Omental fat pad (tissue), 4 donors: ENCODE measurements around the gene KANSL3. TPM values are rescaled to one million over a fixed set of nuclear protein-coding genes. Genes with fewer than 3 reads are reported as not detected.
"Not testable (repeated sequence)": the region's sequence is repeated elsewhere in the genome, so short reads cannot be mapped to it uniquely, and the experiment has no call there.

Source experiments
- ATAC-seq: fragments of 150-250 bp; one replicate; pipeline ENCODE4 v1.9.1; 2016; ENCODE audit warnings: mild to moderate bottlenecking, moderate library complexity; ENCODE audit not compliant: low FRiP score
- DNase-seq: peaks from one replicate; pipeline ENCODE4 v3.0.0-alpha.2; 2019; ENCODE audit warnings: low spot score
- total RNA-seq, 4 donors: library from RNA; depleted of rRNA; stranded (reverse); fragments of >200 nt; gene quantifications; one replicate each; pipeline ENCODE4 v1.1.0, GENCODE V29; 2016
- TF ChIP-seq, protein P1 (sequence below), 3 donors: fragments of 450-650 bp; IDR thresholded peaks; one replicate each; pipeline ENCODE4 v1.5.1; 2016 to 2017; ENCODE audit warnings: antibody characterized with exemption in 3 of 3, mild to moderate bottlenecking in 3 of 3, moderate library complexity in 2 of 3

The KANSL3 gene
- total RNA-seq, 4 donors from 2014 or later: 35.7 to 48.4 (median 39.0) TPM

DNA sequence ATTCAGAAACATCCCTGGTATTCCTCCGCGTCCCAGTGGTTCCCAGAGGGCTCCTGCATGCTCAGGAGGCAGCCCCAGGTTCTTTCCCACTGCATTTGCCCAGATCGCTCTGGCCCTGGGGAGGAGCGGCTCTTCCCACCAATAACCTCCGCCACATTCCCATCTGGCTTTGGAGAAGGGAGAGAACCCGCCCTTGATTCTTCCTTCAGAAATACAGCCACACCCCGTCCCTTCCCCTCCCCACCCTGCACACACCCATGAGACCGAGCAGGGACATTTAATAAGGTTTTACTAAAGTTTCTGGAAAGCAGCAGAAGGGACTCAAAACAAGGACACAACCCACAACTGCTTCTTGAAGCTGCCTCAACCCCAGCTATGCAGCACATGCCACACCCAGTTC lies 79.6 kb downstream of the KANSL3 start:
- TF ChIP-seq, protein P1, sequence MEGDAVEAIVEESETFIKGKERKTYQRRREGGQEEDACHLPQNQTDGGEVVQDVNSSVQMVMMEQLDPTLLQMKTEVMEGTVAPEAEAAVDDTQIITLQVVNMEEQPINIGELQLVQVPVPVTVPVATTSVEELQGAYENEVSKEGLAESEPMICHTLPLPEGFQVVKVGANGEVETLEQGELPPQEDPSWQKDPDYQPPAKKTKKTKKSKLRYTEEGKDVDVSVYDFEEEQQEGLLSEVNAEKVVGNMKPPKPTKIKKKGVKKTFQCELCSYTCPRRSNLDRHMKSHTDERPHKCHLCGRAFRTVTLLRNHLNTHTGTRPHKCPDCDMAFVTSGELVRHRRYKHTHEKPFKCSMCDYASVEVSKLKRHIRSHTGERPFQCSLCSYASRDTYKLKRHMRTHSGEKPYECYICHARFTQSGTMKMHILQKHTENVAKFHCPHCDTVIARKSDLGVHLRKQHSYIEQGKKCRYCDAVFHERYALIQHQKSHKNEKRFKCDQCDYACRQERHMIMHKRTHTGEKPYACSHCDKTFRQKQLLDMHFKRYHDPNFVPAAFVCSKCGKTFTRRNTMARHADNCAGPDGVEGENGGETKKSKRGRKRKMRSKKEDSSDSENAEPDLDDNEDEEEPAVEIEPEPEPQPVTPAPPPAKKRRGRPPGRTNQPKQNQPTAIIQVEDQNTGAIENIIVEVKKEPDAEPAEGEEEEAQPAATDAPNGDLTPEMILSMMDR (IDR thresholded peaks at IDR 0.05): no peak
- no peak for DNase-seq
- no peak for ATAC-seq

DNA sequence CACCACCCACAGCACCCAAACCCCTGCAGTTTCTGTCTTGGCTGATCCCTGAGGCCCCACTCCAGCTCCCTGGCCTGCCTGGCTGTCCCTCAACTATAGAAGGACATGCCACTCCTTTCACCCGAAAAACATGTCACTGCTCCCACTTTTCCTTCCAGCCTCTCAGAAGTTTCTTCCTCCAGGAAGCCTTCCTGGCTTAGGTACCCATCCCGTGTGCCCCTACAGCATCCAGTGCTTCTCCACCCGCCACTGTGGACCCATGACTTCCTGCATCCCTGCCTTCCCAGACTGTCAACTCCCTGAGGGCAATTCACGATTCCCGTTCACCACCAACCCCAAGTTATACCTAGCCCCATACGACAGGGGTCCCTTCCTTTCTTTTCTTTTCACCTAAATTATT lies 80.1 kb downstream of the KANSL3 start:
- TF ChIP-seq, protein P1 (IDR thresholded peaks at IDR 0.05): no peak
- DNase-seq: no peak
- no peak for ATAC-seq

DNA sequence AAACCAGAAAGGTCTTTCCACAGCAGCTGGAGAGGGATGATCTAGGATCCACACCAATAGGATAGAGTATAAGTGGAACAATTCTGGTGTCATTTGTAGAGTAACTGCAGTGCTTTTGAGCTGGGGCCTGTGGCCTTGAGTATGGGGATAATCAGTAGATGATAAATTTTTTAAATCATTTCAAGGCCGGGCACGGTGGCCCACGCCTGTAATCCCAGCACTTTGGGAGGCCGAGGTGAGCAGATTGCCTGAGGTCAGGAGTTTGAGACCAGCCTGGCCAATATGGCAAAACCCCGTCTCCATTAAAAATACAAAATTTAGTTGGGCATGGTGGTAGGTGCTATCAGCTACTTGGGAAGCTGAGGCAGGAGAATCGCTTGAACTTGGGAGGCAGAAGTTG lies 80.7 kb downstream of the KANSL3 start:
- DNase-seq, ATAC-seq: not testable (repeated sequence)

DNA sequence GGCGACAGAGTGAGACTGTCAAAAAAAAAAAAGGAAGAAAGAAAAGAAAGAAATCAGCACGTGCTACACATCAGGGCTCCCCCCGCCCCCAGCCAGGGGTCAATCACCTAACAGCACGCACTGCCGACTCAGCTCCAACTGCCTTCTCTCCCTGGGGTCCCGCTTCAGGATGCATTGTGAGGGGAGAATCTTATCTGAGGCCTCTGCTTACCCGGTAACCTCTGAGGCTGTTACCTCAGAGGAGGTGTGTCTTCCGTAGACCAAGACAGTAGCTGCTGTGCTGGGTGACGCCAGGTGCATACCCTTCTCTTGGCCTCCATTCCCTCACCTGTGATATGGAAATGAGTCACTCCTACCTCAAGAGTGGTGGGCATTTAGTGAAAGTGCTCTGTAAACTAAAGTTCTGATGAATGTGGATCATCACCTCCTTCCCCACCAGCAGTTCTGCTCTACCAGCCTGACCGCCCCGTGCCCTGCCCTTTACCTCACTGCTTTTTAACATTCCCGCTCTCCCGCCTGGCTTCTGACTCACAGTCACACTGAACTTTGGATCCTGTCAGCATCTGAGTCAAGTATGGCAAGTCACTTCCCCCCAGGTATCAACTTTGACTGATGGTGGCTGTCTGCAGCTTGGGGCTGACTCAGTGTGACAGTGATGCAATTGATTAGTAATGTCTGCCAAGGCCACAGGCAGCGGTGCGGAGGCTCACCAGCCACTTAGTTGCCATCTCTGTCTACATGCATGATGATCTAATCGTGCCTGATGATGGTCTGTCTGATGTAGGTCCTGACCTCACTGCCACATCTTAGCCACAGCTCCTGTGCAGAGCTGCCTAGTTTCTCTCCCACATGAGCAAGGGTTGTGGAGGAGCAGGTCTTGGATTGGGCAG lies 81.4 kb downstream of the KANSL3 start:
- ATAC-seq (peak; percentile 30), DNase-seq (no peak)
- TF ChIP-seq, protein P1 (IDR thresholded peaks at IDR 0.05): no peak

DNA sequence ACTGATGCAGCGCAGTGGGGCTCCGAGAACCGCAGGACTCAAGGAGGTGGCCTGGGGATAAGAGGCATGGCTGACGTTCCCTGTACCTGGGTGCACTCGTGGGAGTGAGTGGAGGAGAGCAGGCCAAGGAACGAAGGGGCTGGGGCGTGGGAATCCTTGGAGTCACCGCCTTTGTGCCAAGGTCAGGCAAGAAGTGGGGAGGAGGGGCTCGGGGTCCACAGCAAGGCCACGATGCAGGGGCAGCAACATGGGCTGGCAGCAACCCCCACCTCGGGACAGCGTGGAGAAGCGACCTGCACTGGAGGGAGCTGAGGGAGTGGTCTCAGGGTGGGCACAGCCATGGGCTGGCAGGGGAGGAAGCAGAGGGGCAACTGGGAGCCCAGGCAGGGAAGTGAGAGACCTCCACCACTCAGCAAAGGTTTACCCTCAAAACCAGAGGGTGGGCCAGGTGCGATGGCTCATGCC lies 82.9 kb downstream of the KANSL3 start:
- TF ChIP-seq, protein P1 (IDR thresholded peaks at IDR 0.05): no peak
- DNase-seq (no peak), ATAC-seq (no peak)

DNA sequence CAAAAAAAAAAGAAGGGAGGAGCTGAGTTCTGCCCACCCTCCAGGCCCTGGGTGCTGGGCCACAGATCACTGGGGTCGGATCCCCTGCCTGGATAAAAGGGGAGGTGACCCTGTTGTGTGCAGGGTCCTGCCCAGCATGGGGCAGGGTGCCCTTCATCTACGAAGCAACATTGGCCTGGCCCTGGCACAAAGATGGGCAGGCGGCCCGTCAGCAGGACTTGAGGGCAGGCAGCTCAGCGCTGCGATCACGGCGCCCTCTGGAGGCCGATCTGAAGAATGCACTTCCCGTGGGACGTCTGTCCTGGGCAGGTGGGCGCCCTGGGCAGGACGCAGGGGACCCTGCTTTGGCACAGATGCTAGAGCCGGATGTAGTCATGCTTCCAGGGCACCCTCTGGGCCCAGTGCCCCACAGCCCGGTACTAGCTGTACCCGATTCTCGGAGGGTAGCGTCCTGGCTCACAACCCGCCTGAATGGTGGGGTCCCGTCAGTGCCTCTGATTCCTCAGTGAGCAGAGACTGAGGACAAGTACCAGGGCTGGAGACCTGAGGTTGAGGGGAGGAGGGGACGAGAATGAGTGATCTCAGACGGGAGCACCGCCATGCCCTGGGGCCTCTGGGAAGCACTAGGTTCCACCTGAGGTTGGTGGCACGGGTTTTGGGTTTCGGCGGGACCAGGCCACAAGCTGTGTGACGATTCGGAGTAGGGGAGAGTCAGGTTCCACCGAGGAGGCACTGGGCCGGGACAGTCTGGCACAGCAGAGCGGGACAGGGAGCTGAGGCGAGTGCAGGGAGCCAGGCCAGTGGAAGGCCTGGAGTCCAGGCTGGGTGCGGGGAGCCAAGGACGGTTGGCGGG lies 83.6 kb downstream of the KANSL3 start:
- ATAC-seq (peak; percentile 49), DNase-seq (no peak)
- TF ChIP-seq, protein P1 (IDR thresholded peaks at IDR 0.05): peak in 2 of 3 donors; percentile 59 to 81

DNA sequence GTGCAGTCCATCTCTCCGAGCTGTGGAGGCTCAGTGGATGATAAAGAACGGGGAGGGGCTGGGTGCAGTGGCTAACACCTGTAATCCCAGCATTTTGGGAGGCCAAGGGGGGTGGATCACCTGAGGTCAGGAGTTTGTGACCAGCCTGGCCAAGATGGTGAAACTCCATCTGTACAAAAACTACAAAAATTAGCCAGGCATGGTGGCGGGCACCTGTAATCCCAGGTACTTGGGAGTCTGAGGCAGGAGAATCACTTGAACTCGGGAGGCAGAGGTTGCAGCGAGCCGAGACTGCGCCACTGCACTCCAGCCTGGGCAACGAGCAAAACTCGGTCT lies 84.2 kb downstream of the KANSL3 start:
- not testable (repeated sequence) for ATAC-seq, DNase-seq
